HTERT RPE-1 (cell line): ENCODE measurements around the gene CYB5R2.

Experiments used
- in situ Hi-C: fragments of 300-500 bp; cut with MboI; formaldehyde crosslinking; loops from 4 replicates; pipeline ENCODE4 v1.14.3; 2020; ENCODE audit warnings: low sequenced_read_pairs

The CYB5R2 gene

GRCh38 chr11:7638710-7639642 is 34.3 kb downstream of the CYB5R2 start:
- in situ Hi-C loops, result no loop called here

- in situ Hi-C loops, result no loop called here
Observed at GRCh38 chr11:7637447-7638157, 35.7 kb downstream of the CYB5R2 start.

GRCh38 chr11:7636350-7636749 is 37.0 kb downstream of the CYB5R2 start:
- in situ Hi-C loops, result no loop called here

GRCh38 chr11:7635708-7636107 is 37.6 kb downstream of the CYB5R2 start:
- in situ Hi-C loops, result no loop called here

- in situ Hi-C loops, result no loop called here
Observed at GRCh38 chr11:7635137-7635536, 38.2 kb downstream of the CYB5R2 start.

GRCh38 chr11:7632211-7632610 is 41.1 kb downstream of the CYB5R2 start:
- in situ Hi-C loops, result no loop called here

- in situ Hi-C loops, result no loop called here
Observed at GRCh38 chr11:7630002-7630401, 43.3 kb downstream of the CYB5R2 start.

- in situ Hi-C loops, result no loop called here
Observed at GRCh38 chr11:7628660-7629059, 44.6 kb downstream of the CYB5R2 start.

- in situ Hi-C loops, result no loop called here
Observed at GRCh38 chr11:7622721-7623120, 50.6 kb downstream of the CYB5R2 start.

GRCh38 chr11:7621554-7621953 is 51.7 kb downstream of the CYB5R2 start:
- in situ Hi-C loops, result no loop called here

- in situ Hi-C loops, result no loop called here
Observed at GRCh38 chr11:7621090-7621489, 52.2 kb downstream of the CYB5R2 start.

- in situ Hi-C loops, result no loop called here
Observed at GRCh38 chr11:7619322-7619721, 54.0 kb downstream of the CYB5R2 start.

GRCh38 chr11:7617032-7617431 is 56.3 kb downstream of the CYB5R2 start:
- in situ Hi-C loops, result no loop called here
